GM23338 (cell line): ENCODE data around the gene MACF1. TPM values are rescaled to one million over a fixed set of nuclear protein-coding genes. Genes with fewer than 3 reads are reported as not detected.

Experiments used
- ATAC-seq: fragments of 200-7000 bp; cut with Tn5 transposase; 3 replicates; pipeline ENCODE4 v1.9.1; 2020
- DNase-seq: peaks from one replicate; pipeline ENCODE4 v3.0.0-alpha.2; 2015; ENCODE audit warnings: low spot score
- H2AFZ ChIP-seq: fragments of 200-600 bp; sonication (generic); 2 replicates; pipeline ENCODE4 v1.8.0; 2016; ENCODE audit warnings: antibody characterized with exemption, mild to moderate bottlenecking, moderate library complexity
- H3F3A ChIP-seq: fragments of 200-600 bp; sonication (generic); replicated peaks from 2 replicates; pipeline ENCODE4 v1.8.0; 2017; ENCODE audit warnings: antibody characterized with exemption, mixed run types, low read depth
- H3K27ac ChIP-seq: fragments of 200-600 bp; sonication (generic); 2 replicates; pipeline ENCODE4 v1.6.1; 2016; ENCODE audit warnings: low read depth
- H3K27me3 ChIP-seq: fragments of 200-600 bp; sonication (generic); 2 replicates; pipeline ENCODE4 v1.8.0; 2016; ENCODE audit warnings: mild to moderate bottlenecking, mixed run types, moderate library complexity; ENCODE audit not compliant: insufficient read depth
- H3K36me3 ChIP-seq: fragments of 200-600 bp; sonication (generic); 2 replicates; pipeline ENCODE4 v1.8.0; 2016; ENCODE audit warnings: mild to moderate bottlenecking; ENCODE audit not compliant: insufficient read depth
- H3K4me1 ChIP-seq: fragments of 200-600 bp; sonication (generic); 2 replicates; pipeline ENCODE4 v1.8.0; 2016; ENCODE audit warnings: mild to moderate bottlenecking, moderate library complexity; ENCODE audit not compliant: insufficient read depth
- H3K4me2 ChIP-seq: fragments of 200-600 bp; sonication (generic); 2 replicates; pipeline ENCODE4 v1.7.1; 2017; ENCODE audit warnings: mixed run types
- H3K4me3 ChIP-seq: fragments of 200-600 bp; sonication (generic); 2 replicates; pipeline ENCODE4 v1.6.1; 2016; ENCODE audit warnings: mixed run types
- H3K79me2 ChIP-seq: fragments of 200-600 bp; sonication (generic); replicated peaks from 2 replicates; pipeline ENCODE4 v1.8.0; 2017; ENCODE audit warnings: mild to moderate bottlenecking; ENCODE audit not compliant: insufficient read depth
- H3K9me2 ChIP-seq: fragments of 200-600 bp; sonication (generic); 2 replicates; pipeline ENCODE4 v1.8.0; 2017; ENCODE audit not compliant: insufficient read depth
- H4K20me1 ChIP-seq: fragments of 200-600 bp; sonication (generic); replicated peaks from 2 replicates; pipeline ENCODE4 v1.8.0; 2017; ENCODE audit warnings: mild to moderate bottlenecking; ENCODE audit not compliant: insufficient read depth
- H3K27ac Mint-ChIP-seq: 2 replicates; pipeline ENCODE4 v1.8.0; 2020; ENCODE audit warnings: inconsistent platforms, mild to moderate bottlenecking, moderate library complexity, mixed read lengths
- H3K27me3 Mint-ChIP-seq: 3 replicates; pipeline ENCODE4 v1.8.0; 2022; ENCODE audit warnings: low read depth, mild to moderate bottlenecking, moderate library complexity, mixed read lengths, inconsistent platforms; ENCODE audit not compliant: insufficient read depth, poor library complexity
- H3K36me3 Mint-ChIP-seq: 3 replicates; pipeline ENCODE4 v1.8.0; 2021; ENCODE audit warnings: low read depth, mild to moderate bottlenecking, inconsistent platforms, moderate library complexity, mixed read lengths
- H3K4me1 Mint-ChIP-seq: 3 replicates; pipeline ENCODE4 v1.8.0; 2020; ENCODE audit warnings: mild to moderate bottlenecking, inconsistent platforms, mixed read lengths
- H3K4me3 Mint-ChIP-seq: 3 replicates; pipeline ENCODE4 v1.8.0; 2021; ENCODE audit warnings: moderate library complexity, mild to moderate bottlenecking, inconsistent platforms, mixed read lengths
- H3K9me3 Mint-ChIP-seq: 3 replicates; pipeline ENCODE4 v1.8.0; 2020; ENCODE audit warnings: moderate library complexity, mild to moderate bottlenecking, inconsistent platforms, mixed read lengths
- CREB1 ChIP-seq: fragments of 250-450 bp; sonication (Bioruptor Pico); IDR thresholded peaks from 2 replicates; pipeline ENCODE4 v1.5.0; 2020; ENCODE audit warnings: low read depth, mild to moderate bottlenecking, moderate library complexity
- CTCF ChIP-seq, 2 experiments: fragments of 200-600 bp in 1 of 2; sonication (generic) in 1 of 2; conservative IDR thresholded peaks; 2 replicates each; pipeline versions ENCODE4 v1.5.1 to v1.6.1; 2016 to 2017; ENCODE audit warnings: antibody characterized with exemption in 2 of 2, low read depth in 2 of 2, mild to moderate bottlenecking in 2 of 2, moderate library complexity in 1 of 2
- EZH2 ChIP-seq: fragments of 200-600 bp; sonication (generic); IDR thresholded peaks from one replicate; pipeline ENCODE4 v1.8.0; 2017; ENCODE audit warnings: antibody characterized with exemption, mild to moderate bottlenecking, low read depth; ENCODE audit not compliant: unreplicated experiment
- EZH2phosphoT487 ChIP-seq: fragments of 200-600 bp; sonication (generic); IDR thresholded peaks from one replicate; pipeline ENCODE4 v1.8.1; 2018; ENCODE audit warnings: antibody characterized with exemption; ENCODE audit not compliant: unreplicated experiment
- JUNB ChIP-seq: IDR thresholded peaks from one replicate; pipeline ENCODE4 v1.6.1; 2016; ENCODE audit warnings: antibody characterized with exemption; ENCODE audit not compliant: unreplicated experiment
- NANOG ChIP-seq: IDR thresholded peaks from 2 replicates; pipeline ENCODE4 v1.6.1; 2016; ENCODE audit warnings: antibody characterized with exemption, borderline replicate concordance
- POLR2AphosphoS5 ChIP-seq: IDR thresholded peaks from 2 replicates; pipeline ENCODE4 v1.6.1; 2016; ENCODE audit warnings: antibody characterized with exemption, low read depth
- REST ChIP-seq: IDR thresholded peaks from one replicate; pipeline ENCODE4 v1.6.1; 2018; ENCODE audit warnings: antibody characterized with exemption; ENCODE audit not compliant: unreplicated experiment
- STAT1 ChIP-seq: IDR thresholded peaks from one replicate; pipeline ENCODE4 v1.6.1; 2016; ENCODE audit warnings: antibody characterized with exemption; ENCODE audit not compliant: unreplicated experiment
- ZNF114 ChIP-seq: fragments of 250-450 bp; sonication (Bioruptor Pico); IDR thresholded peaks from 2 replicates; pipeline ENCODE4 v1.5.0; 2020; ENCODE audit warnings: mild to moderate bottlenecking, moderate library complexity
- ZNF331 ChIP-seq: fragments of 250-450 bp; sonication (Bioruptor Pico); IDR thresholded peaks from 2 replicates; pipeline ENCODE4 v1.5.0; 2020; ENCODE audit warnings: low read depth, mild to moderate bottlenecking, moderate library complexity
- ZNF462 ChIP-seq: fragments of 250-450 bp; sonication (Bioruptor Pico); IDR thresholded peaks from 2 replicates; pipeline ENCODE4 v1.5.0; 2020; ENCODE audit warnings: mild to moderate bottlenecking, moderate library complexity
- polyA plus RNA-seq: library from polyadenylated mRNA; unstranded; fragments of >200 nt; fragmentation: Nextera tagmentation; extraction: Ambion mirVana; gene quantifications from 2 replicates; pipeline ENCODE4 v1.2.1, GENCODE V29; 2016
- total RNA-seq: library from RNA; depleted of rRNA; stranded (reverse); fragments of >200 nt; shearing (Covaris generic); gene quantifications from 2 replicates; pipeline ENCODE4 v1.2.3, GENCODE V29; 2014

The MACF1 gene
- total and polyA plus RNA-seq, 2 experiments from 2014 or later: 104 to 399 TPM

DNA sequence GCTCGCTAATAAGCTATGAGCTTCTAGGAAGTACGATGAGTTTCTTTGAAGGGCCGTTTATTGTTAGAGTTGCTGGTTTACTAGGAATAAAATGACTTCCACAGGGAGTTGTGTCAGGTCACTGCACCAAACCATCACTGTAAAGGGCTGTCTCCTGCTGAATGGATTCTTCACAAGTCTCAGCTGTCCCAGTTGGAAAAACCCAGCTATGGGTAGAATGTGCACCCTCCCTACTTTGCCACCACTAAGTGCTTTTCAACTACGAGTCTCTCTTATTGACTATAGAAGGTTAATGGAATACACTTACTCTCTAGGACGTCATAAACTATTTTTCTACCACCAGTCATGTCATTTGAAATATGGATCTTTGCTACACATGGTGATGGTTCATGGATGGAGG is 192.2 kb downstream of the MACF1 start (continued):
- no peak for TF ChIP-seq ZNF114 (CRISPR knock-in tag)
- TF ChIP-seq CTCF (conservative IDR thresholded peaks at IDR 0.05; ENCODE audit: low read depth in 2 of 2): no peak
- no peak for TF ChIP-seq EZH2
- no peak for TF ChIP-seq NANOG
- TF ChIP-seq POLR2AphosphoS5: no peak
- TF ChIP-seq EZH2phosphoT487: no peak
- no peak for TF ChIP-seq STAT1

DNA sequence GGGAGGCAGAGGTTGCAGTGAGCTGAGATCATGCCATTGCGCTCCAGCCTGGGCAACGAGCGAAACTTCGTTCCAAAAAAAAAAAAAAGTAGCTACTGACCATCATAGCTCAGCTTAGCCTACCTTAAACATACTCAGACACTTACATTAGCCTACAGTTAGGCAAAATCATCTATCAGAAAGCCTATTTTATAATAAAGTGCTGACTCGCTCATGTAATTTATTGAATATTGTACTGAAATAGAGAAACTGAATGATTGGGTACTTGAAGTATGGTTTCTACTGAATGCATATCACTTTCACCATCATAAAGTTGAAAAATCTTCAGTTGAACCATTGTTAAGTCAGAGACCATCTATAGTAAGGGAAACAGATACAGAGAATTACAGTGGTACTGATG is 193.0 kb downstream of the MACF1 start:
- no peaks in the 10 kb centered on the region for H3K9me2 ChIP-seq
- H3K79me2 ChIP-seq: peaks cover 47% of the 10 kb centered on the region
- no peaks in the 10 kb centered on the region for H3F3A ChIP-seq
- H3K36me3 ChIP-seq: no peaks in the 10 kb centered on the region
- TF ChIP-seq CTCF (conservative IDR thresholded peaks at IDR 0.05; ENCODE audit: low read depth in 2 of 2): no peak
- TF ChIP-seq EZH2phosphoT487: no peak
- TF ChIP-seq ZNF114 (CRISPR knock-in tag): no peak
- no peak for TF ChIP-seq ZNF331 (CRISPR knock-in tag)
- TF ChIP-seq ZNF462 (CRISPR knock-in tag): no peak
- TF ChIP-seq REST: no peak
- no peak for TF ChIP-seq CREB1 (CRISPR knock-in tag)
- no peak for TF ChIP-seq JUNB
- no peak for TF ChIP-seq EZH2
- no peak for TF ChIP-seq NANOG
- no peak overlapping the region for H3K4me3 ChIP-seq
- peaks cover 2% of the 10 kb centered on the region for H3K27me3 Mint-ChIP-seq
- H3K27ac ChIP-seq: peak overlapping the region; percentile 65
- H3K4me2 ChIP-seq: no peak overlapping the region
- peaks cover 11% of the 10 kb centered on the region; the same call in 1 of the 2 replicates for H4K20me1 ChIP-seq
- no peak for DNase-seq
- no peak overlapping the region for H3K4me3 Mint-ChIP-seq
- H3K4me1 ChIP-seq: peaks cover 37% of the 10 kb centered on the region
- H3K27me3 ChIP-seq: no peaks in the 10 kb centered on the region
- H2AFZ ChIP-seq: no peak overlapping the region
- no peak for ATAC-seq
- peaks cover 46% of the 10 kb centered on the region for H3K4me1 Mint-ChIP-seq
- peaks cover under 1% of the 10 kb centered on the region for H3K36me3 Mint-ChIP-seq
- no peaks in the 10 kb centered on the region for H3K9me3 Mint-ChIP-seq
- H3K27ac Mint-ChIP-seq: peak overlapping the region; percentile 80
